Transverse colon (tissue), 4 donors: ENCODE results near the gene BMP4. TPM values are rescaled to one million over a fixed set of nuclear protein-coding genes. Genes with fewer than 3 reads are reported as not detected.
"Not testable (repeated sequence)": the region's sequence is repeated elsewhere in the genome, so short reads cannot be mapped to it uniquely, and the experiment has no call there.

Experiments used
- DNase-seq: peaks from one replicate; pipeline ENCODE4 v3.0.0-alpha.2; 2019
- H3K27ac ChIP-seq, 4 donors: fragments of 200-600 bp; sonication (generic); 2 replicates each; pipeline ENCODE4 v1.5.1; 2016 to 2018; ENCODE audit warnings: inconsistent platforms in 4 of 4
- H3K27me3 ChIP-seq: fragments of 200-600 bp; sonication (generic); 2 replicates; pipeline ENCODE4 v1.5.1; 2017; ENCODE audit warnings: inconsistent platforms
- H3K36me3 ChIP-seq, 4 donors: fragments of 200-600 bp; sonication (generic); 2 replicates each; pipeline ENCODE4 v1.5.1; 2017 to 2019; ENCODE audit warnings: inconsistent platforms in 4 of 4
- H3K4me1 ChIP-seq, 4 donors: fragments of 200-600 bp; sonication (generic); 2 replicates each; pipeline ENCODE4 v1.5.1; 2017 to 2020; ENCODE audit warnings: inconsistent platforms in 4 of 4
- H3K4me3 ChIP-seq, 4 donors: fragments of 200-600 bp; sonication (generic); 1 replicate in 1 of 4; 2 replicates in 3 of 4; pipeline versions ENCODE4 v1.5.1 to v1.6.1; 2017 to 2019; ENCODE audit warnings: inconsistent platforms in 4 of 4
- H3K9me3 ChIP-seq, 2 donors: fragments of 200-600 bp; sonication (generic); 2 replicates each; pipeline ENCODE4 v1.5.1; 2017 to 2019; ENCODE audit warnings: inconsistent platforms in 2 of 2
- CTCF ChIP-seq, 5 experiments: fragments of 200-600 bp in 3 of 5; fragments of 450-650 bp in 2 of 5; sonication (generic) in 3 of 5; IDR thresholded peaks; 1 replicate in 2 of 5; 2 replicates in 3 of 5; pipeline ENCODE4 v1.5.1; 2016 to 2017; ENCODE audit warnings: antibody characterized with exemption in 5 of 5, inconsistent platforms in 3 of 5, mild to moderate bottlenecking in 2 of 5, moderate library complexity in 1 of 5
- EP300 ChIP-seq: sonication (generic); formaldehyde crosslinking; IDR thresholded peaks from one replicate; pipeline ENCODE4 v1.6.1; 2017; ENCODE audit warnings: antibody characterized with exemption, low read depth
- POLR2A ChIP-seq: fragments of 450-650 bp; IDR thresholded peaks from one replicate; pipeline ENCODE4 v1.6.1; 2016; ENCODE audit warnings: antibody characterized with exemption, mild to moderate bottlenecking, moderate library complexity
- POLR2AphosphoS5 ChIP-seq, 3 donors: sonication (generic); formaldehyde crosslinking; IDR thresholded peaks; one replicate each; pipeline ENCODE4 v1.6.1; 2016; ENCODE audit warnings: antibody characterized with exemption in 3 of 3
- WGBS, 2 donors: methylation state at CpG; one replicate each; pipeline ENCODE4 v1.1.5; 2018; ENCODE audit warnings: low coverage in 1 of 2; 5-methylcytosine and 5-hydroxymethylcytosine counted together
- in situ Hi-C, 4 donors: fragments of 200-750 bp; cut with MboI; loops; one replicate each; pipeline versions ENCODE4 v1.15.0 to v1.15.1; 2017; ENCODE audit warnings: low sequenced_read_pairs in 3 of 4, low pct_ligation_motif_present in 1 of 4, low pct_unique_long_range_greater_than_20kb in 1 of 4
- intact Hi-C: fragments of 100-400 bp; cut with DNase I; formaldehyde crosslinking; loops from one replicate; pipeline ENCODE4 v1.15.1; 2023; ENCODE audit warnings: low total_unique reads
- total RNA-seq, 4 donors: library from RNA; depleted of rRNA; stranded (reverse); fragments of >200 nt; gene quantifications; one replicate each; pipeline ENCODE4 v1.1.0, GENCODE V29; 2016

The BMP4 gene
- total RNA-seq, 4 donors from 2014 or later: 7.2 to 56.5 (median 12.4) TPM

- Histone ChIP-seq H3K9me3 (no peaks in the 10 kb centered on the region), H3K4me1 (no peaks in the 10 kb centered on the region), H3K27ac (no peak overlapping the region), H3K27me3 (no peaks in the 10 kb centered on the region), H3K4me3 (no peak overlapping the region), H3K36me3 (no peaks in the 10 kb centered on the region)
- no peak for TF ChIP-seq EP300
- TF ChIP-seq CTCF (IDR thresholded peaks at IDR 0.05): no peak
- no peak for TF ChIP-seq POLR2A
- no peak for TF ChIP-seq POLR2AphosphoS5 (IDR thresholded peaks at IDR 0.05)
- intact Hi-C loops (no loop called here), in situ Hi-C loops (no loop called here)
- WGBS, 2 donors: 58 to 77% methylated on average over 3 to 5 of the region's 5 CpGs
- DNase-seq: no peak
These were observed 42.5 kb upstream of the BMP4 start for GRCh38 chr14:53999061-53999488.

- no peaks in the 10 kb centered on the region for H3K4me1 ChIP-seq
- no peak overlapping the region for H3K4me3 ChIP-seq
- H3K36me3 ChIP-seq: no peaks in the 10 kb centered on the region
- intact Hi-C loops (no loop called here), in situ Hi-C loops (no loop called here)
- 80 to 84% methylated on average over 1 of the region's 1 CpG for WGBS, 2 donors
- DNase-seq: no peak
- H3K27me3 ChIP-seq: no peaks in the 10 kb centered on the region
- no peak overlapping the region for H3K27ac ChIP-seq
- no peaks in the 10 kb centered on the region for H3K9me3 ChIP-seq
- no peak for TF ChIP-seq POLR2A
- TF ChIP-seq EP300: no peak
- no peak for TF ChIP-seq POLR2AphosphoS5 (IDR thresholded peaks at IDR 0.05)
- TF ChIP-seq CTCF (IDR thresholded peaks at IDR 0.05): no peak
These were observed 39.4 kb upstream of the BMP4 start for GRCh38 chr14:53996041-53996440.

- intact Hi-C loops (no loop called here), in situ Hi-C loops (no loop called here)
- H3K4me1 ChIP-seq: no peaks in the 10 kb centered on the region
- no peaks in the 10 kb centered on the region for H3K36me3 ChIP-seq
- 68 to 84% methylated on average over 5 to 6 of the region's 6 CpGs for WGBS, 2 donors
- no peaks in the 10 kb centered on the region for H3K27me3 ChIP-seq
- no peak overlapping the region for H3K4me3 ChIP-seq
- no peaks in the 10 kb centered on the region for H3K9me3 ChIP-seq
- TF ChIP-seq CTCF (IDR thresholded peaks at IDR 0.05) (no peak), EP300 (no peak), POLR2AphosphoS5 (IDR thresholded peaks at IDR 0.05) (no peak), POLR2A (no peak)
- no peak overlapping the region for H3K27ac ChIP-seq
- DNase-seq: no peak
These were observed 37.4 kb upstream of the BMP4 start for GRCh38 chr14:53993920-53994607.

- Histone ChIP-seq H3K9me3 (no peaks in the 10 kb centered on the region), H3K4me3 (no peak overlapping the region), H3K4me1 (no peaks in the 10 kb centered on the region), H3K27ac (no peak overlapping the region), H3K36me3 (no peaks in the 10 kb centered on the region), H3K27me3 (no peaks in the 10 kb centered on the region)
- in situ Hi-C loops (no loop called here), intact Hi-C loops (no loop called here)
- 91% methylated on average over 2 of the region's 2 CpGs; no CpG with 5 or more reads in 1 of the 2 donors for WGBS, 2 donors
- TF ChIP-seq CTCF (IDR thresholded peaks at IDR 0.05): no peak
- TF ChIP-seq POLR2AphosphoS5 (IDR thresholded peaks at IDR 0.05): no peak
- TF ChIP-seq EP300: no peak
- no peak for TF ChIP-seq POLR2A
- no peak for DNase-seq
These were observed 34.4 kb upstream of the BMP4 start for GRCh38 chr14:53990978-53991377.

GRCh38 chr14:53986718-53987117 is 30.1 kb upstream of the BMP4 start:
- H3K4me1 ChIP-seq, H3K27ac ChIP-seq, H3K9me3 ChIP-seq, DNase-seq, H3K27me3 ChIP-seq, H3K4me3 ChIP-seq, H3K36me3 ChIP-seq, in situ Hi-C loops, intact Hi-C loops: not testable (repeated sequence)
- 66 to 77% methylated on average over 3 of the region's 3 CpGs for WGBS, 2 donors

GRCh38 chr14:53984958-53985357 is 28.3 kb upstream of the BMP4 start:
- in situ Hi-C loops, intact Hi-C loops, H3K27me3 ChIP-seq, H3K9me3 ChIP-seq, H3K27ac ChIP-seq, H3K36me3 ChIP-seq, H3K4me1 ChIP-seq, H3K4me3 ChIP-seq, DNase-seq: not testable (repeated sequence)
- WGBS, 2 donors: 50 to 95% methylated on average over 2 of the region's 2 CpGs
